Right lobe of liver (tissue), 4 donors: ENCODE results near the gene DUSP16.
A peak's percentile ranks its signal among the peaks of the same experiment; 100 is the strongest.

Source experiments
- CTCF ChIP-seq, 4 donors: fragments of 200-600 bp in 3 of 4; fragments of 450-650 bp in 1 of 4; IDR thresholded peaks; one replicate each; pipeline versions ENCODE4 v1.5.1 to v1.8.0; 2016 to 2022; ENCODE audit warnings: antibody characterized with exemption in 4 of 4, mild to moderate bottlenecking in 2 of 4
- POLR2A ChIP-seq: fragments of 450-650 bp; IDR thresholded peaks from one replicate; pipeline ENCODE4 v1.6.1; 2017; ENCODE audit warnings: antibody characterized with exemption, mild to moderate bottlenecking
- donor health status: DM: no; HTN: no; CAD: no.
- donor health status: DM: no; HTN: no; CAD: no.
- donor health status: DM: no; HTN: yes; CAD: no.

- TF ChIP-seq CTCF (IDR thresholded peaks at IDR 0.05) (no peak), POLR2A (peak; percentile 69)
Measured at GRCh38 chr12:12505544-12506495, 56.8 kb downstream of the DUSP16 start.
